ENCODE data around the gene FRMD4A. TPM values are rescaled to one million over a fixed set of nuclear protein-coding genes. Genes with fewer than 3 reads are reported as not detected.

Gene FRMD4A
- total RNA-seq, 2 experiments from 2014 or later, result 3.1 to 3.7 TPM

GRCh38 chr10:14116837-14117236, 213.9 kb downstream of the FRMD4A start:
- no peaks in the 10 kb centered on the region for H3K4me1 ChIP-seq (ENCODE audit: insufficient read depth, low read length)
- Mint-ChIP-seq H3K27ac (no peak overlapping the region), H3K9me3 (no peaks in the 10 kb centered on the region), H3K4me3 (no peak overlapping the region), H3K27me3 (no peaks in the 10 kb centered on the region), H3K36me3 (ENCODE audit: low read depth) (no peaks in the 10 kb centered on the region), H3K4me1 (ENCODE audit: low read depth) (no peaks in the 10 kb centered on the region)
- intact Hi-C loops (cut with DNase I, micrococcal nuclease), result no loop called here
- POLR2A ChIA-PET, result no interaction called here
- CTCF ChIA-PET, result no interaction called here
- ATAC-seq (ENCODE audit: poor library complexity), result no peak
- no peaks in the 10 kb centered on the region for H3K9me3 ChIP-seq (ENCODE audit: control insufficient read depth in 1 of 2, insufficient read depth in 1 of 2, low read length in 2 of 2)
- no peaks in the 10 kb centered on the region for H3K36me3 ChIP-seq (ENCODE audit: insufficient read depth, low read length)
- H3K4me3 ChIP-seq (ENCODE audit: low read length), result no peak overlapping the region
- no peak for TF ChIP-seq CTCF (IDR thresholded peaks at IDR 0.05)
- no peak overlapping the region for H3K27ac ChIP-seq (ENCODE audit: low read depth in 1 of 2, low read length in 2 of 2)
- H3K27me3 ChIP-seq (ENCODE audit: control insufficient read depth in 1 of 2, insufficient read depth in 2 of 2, low read length in 2 of 2), result no peaks in the 10 kb centered on the region
- no peak for DNase-seq

- Histone ChIP-seq H3K4me3 (ENCODE audit: low read length) (no peak overlapping the region), H3K36me3 (ENCODE audit: insufficient read depth, low read length) (no peaks in the 10 kb centered on the region), H3K9me3 (ENCODE audit: control insufficient read depth in 1 of 2, insufficient read depth in 1 of 2, low read length in 2 of 2) (no peaks in the 10 kb centered on the region), H3K27ac (ENCODE audit: low read depth in 1 of 2, low read length in 2 of 2) (no peak overlapping the region), H3K27me3 (ENCODE audit: control insufficient read depth in 1 of 2, insufficient read depth in 2 of 2, low read length in 2 of 2) (no peaks in the 10 kb centered on the region), H3K4me1 (ENCODE audit: insufficient read depth, low read length) (no peaks in the 10 kb centered on the region)
- Mint-ChIP-seq H3K36me3 (ENCODE audit: low read depth) (no peaks in the 10 kb centered on the region), H3K27ac (no peak overlapping the region), H3K27me3 (no peaks in the 10 kb centered on the region), H3K4me3 (no peak overlapping the region), H3K9me3 (no peaks in the 10 kb centered on the region), H3K4me1 (ENCODE audit: low read depth) (no peaks in the 10 kb centered on the region)
- ChIA-PET CTCF (no interaction called here), POLR2A (no interaction called here)
- ATAC-seq (ENCODE audit: poor library complexity) (no peak), DNase-seq (no peak)
- intact Hi-C loops (cut with DNase I, micrococcal nuclease), result no loop called here
- no peak for TF ChIP-seq CTCF (IDR thresholded peaks at IDR 0.05)
These were observed 214.7 kb downstream of the FRMD4A start for GRCh38 chr10:14116021-14116420.

GRCh38 chr10:14114791-14115190, 215.9 kb downstream of the FRMD4A start:
- TF ChIP-seq CTCF (IDR thresholded peaks at IDR 0.05), result no peak
- H3K9me3 ChIP-seq (ENCODE audit: control insufficient read depth in 1 of 2, insufficient read depth in 1 of 2, low read length in 2 of 2), result no peaks in the 10 kb centered on the region
- intact Hi-C loops (cut with DNase I, micrococcal nuclease), result no loop called here
- no peaks in the 10 kb centered on the region for H3K36me3 ChIP-seq (ENCODE audit: insufficient read depth, low read length)
- DNase-seq, result no peak
- no peak overlapping the region for H3K4me3 ChIP-seq (ENCODE audit: low read length)
- ChIA-PET CTCF (no interaction called here), POLR2A (no interaction called here)
- no peak overlapping the region for H3K27ac Mint-ChIP-seq
- no peak overlapping the region for H3K4me3 Mint-ChIP-seq
- H3K4me1 Mint-ChIP-seq (ENCODE audit: low read depth), result no peaks in the 10 kb centered on the region
- no peaks in the 10 kb centered on the region for H3K36me3 Mint-ChIP-seq (ENCODE audit: low read depth)
- no peaks in the 10 kb centered on the region for H3K9me3 Mint-ChIP-seq
- H3K27me3 Mint-ChIP-seq, result no peaks in the 10 kb centered on the region
- no peaks in the 10 kb centered on the region for H3K27me3 ChIP-seq (ENCODE audit: control insufficient read depth in 1 of 2, insufficient read depth in 2 of 2, low read length in 2 of 2)
- no peaks in the 10 kb centered on the region for H3K4me1 ChIP-seq (ENCODE audit: insufficient read depth, low read length)
- no peak for ATAC-seq (ENCODE audit: poor library complexity)
- H3K27ac ChIP-seq (ENCODE audit: low read depth in 1 of 2, low read length in 2 of 2), result no peak overlapping the region
